Esophagus squamous epithelium (tissue), 5 donors: ENCODE measurements around the gene SLC4A9. TPM values are rescaled to one million over a fixed set of nuclear protein-coding genes. Genes with fewer than 3 reads are reported as not detected.

Source experiments
- DNase-seq: peaks from one replicate; lab custom pipeline; 2025; lab: John Stamatoyannopoulos, UW
- H3K27ac ChIP-seq, 4 donors: fragments of 200-600 bp; sonication (generic); one replicate each; pipeline ENCODE4 v1.5.1; 2016 to 2019; ENCODE audit warnings: mild to moderate bottlenecking in 1 of 4
- H3K27me3 ChIP-seq, 4 donors: fragments of 200-600 bp; sonication (generic); 1 replicate in 3 of 4; 2 replicates in 1 of 4; pipeline versions ENCODE4 v1.5.1 to v1.6.0; 2017 to 2021; ENCODE audit warnings: antibody characterized with exemption in 1 of 4
- H3K36me3 ChIP-seq, 3 donors: fragments of 200-600 bp; sonication (generic); one replicate each; pipeline ENCODE4 v1.5.1; 2016 to 2019
- H3K4me1 ChIP-seq, 3 donors: fragments of 200-600 bp; sonication (generic); one replicate each; pipeline ENCODE4 v1.5.1; 2017 to 2019
- H3K4me3 ChIP-seq, 4 donors: fragments of 200-600 bp; sonication (generic); 1 replicate in 3 of 4; 2 replicates in 1 of 4; pipeline ENCODE4 v1.5.1; 2016 to 2019; ENCODE audit warnings: mild to moderate bottlenecking in 2 of 4, moderate library complexity in 1 of 4
- H3K9me3 ChIP-seq, 3 donors: fragments of 200-600 bp; sonication (generic); one replicate each; pipeline ENCODE4 v1.5.1; 2016 to 2019
- CTCF ChIP-seq, 6 experiments: fragments of 450-650 bp in 4 of 6; fragments of 200-600 bp in 2 of 6; sonication (generic) in 2 of 6; IDR thresholded peaks; one replicate each; pipeline ENCODE4 v1.5.1; 2016 to 2019; ENCODE audit warnings: antibody characterized with exemption in 6 of 6, mild to moderate bottlenecking in 4 of 6, moderate library complexity in 4 of 6
- POLR2A ChIP-seq, 4 donors: fragments of 450-650 bp; IDR thresholded peaks; one replicate each; pipeline ENCODE4 v1.6.1; 2017; ENCODE audit warnings: antibody characterized with exemption in 4 of 4, mild to moderate bottlenecking in 4 of 4, moderate library complexity in 3 of 4
- WGBS, 2 donors: methylation state at CpG; one replicate each; pipeline ENCODE4 v1.1.5; 2018; 5-methylcytosine and 5-hydroxymethylcytosine counted together
- intact Hi-C: fragments of 100-400 bp; cut with DNase I; formaldehyde crosslinking; loops from one replicate; pipeline ENCODE4 v1.15.0; 2022
- total RNA-seq, 4 donors: library from RNA; depleted of rRNA; stranded (reverse); fragments of >200 nt; gene quantifications; one replicate each; pipeline ENCODE4 v1.1.0, GENCODE V29; 2016
- donor health status: DM: yes; HTN: yes; CAD: no.

Gene SLC4A9
- total RNA-seq, 4 donors from 2014 or later = 0.04 to 1.2 TPM; not detected in 2

GRCh38 chr5:140401362-140402257 lies 41.6 kb downstream of the SLC4A9 start, which contains the start of gene ANKHD1:
ANKHD1 (plus strand) TSS chr5:140401833; CDS start chr5:140401968, 135 bp downstream.
- Histone ChIP-seq H3K4me3 (peak within 1 kb of the TSS; percentile 74 to 91 (median 88)), H3K4me1 (peaks cover 16 to 73% (median 40%) of the 10 kb centered on the region in 3 donors), H3K27ac (peak within 1 kb of the TSS; percentile 92 to 98 (median 97)), H3K9me3 (no peaks in the 10 kb centered on the region), H3K36me3 (peaks cover 0 to 13% (median 0%) of the 10 kb centered on the region in 3 donors), H3K27me3 (no peaks in the 10 kb centered on the region)
- intact Hi-C loops = loop anchor here (10.0 kb wide), 1 partner anchor 243 kb away; the partner anchor contains the start of genes IK and NDUFA2
- WGBS, 2 donors = 0% methylated on average over 8 to 29 of the region's 83 CpGs
- peak; percentile 97 for DNase-seq
- TF ChIP-seq CTCF (IDR thresholded peaks at IDR 0.05) = peak in 2 of 6 experiments; percentile 19 to 23
- peak in 3 of 4 donors; percentile 95 to 100 (median 98) for TF ChIP-seq POLR2A (IDR thresholded peaks at IDR 0.05)

DNA sequence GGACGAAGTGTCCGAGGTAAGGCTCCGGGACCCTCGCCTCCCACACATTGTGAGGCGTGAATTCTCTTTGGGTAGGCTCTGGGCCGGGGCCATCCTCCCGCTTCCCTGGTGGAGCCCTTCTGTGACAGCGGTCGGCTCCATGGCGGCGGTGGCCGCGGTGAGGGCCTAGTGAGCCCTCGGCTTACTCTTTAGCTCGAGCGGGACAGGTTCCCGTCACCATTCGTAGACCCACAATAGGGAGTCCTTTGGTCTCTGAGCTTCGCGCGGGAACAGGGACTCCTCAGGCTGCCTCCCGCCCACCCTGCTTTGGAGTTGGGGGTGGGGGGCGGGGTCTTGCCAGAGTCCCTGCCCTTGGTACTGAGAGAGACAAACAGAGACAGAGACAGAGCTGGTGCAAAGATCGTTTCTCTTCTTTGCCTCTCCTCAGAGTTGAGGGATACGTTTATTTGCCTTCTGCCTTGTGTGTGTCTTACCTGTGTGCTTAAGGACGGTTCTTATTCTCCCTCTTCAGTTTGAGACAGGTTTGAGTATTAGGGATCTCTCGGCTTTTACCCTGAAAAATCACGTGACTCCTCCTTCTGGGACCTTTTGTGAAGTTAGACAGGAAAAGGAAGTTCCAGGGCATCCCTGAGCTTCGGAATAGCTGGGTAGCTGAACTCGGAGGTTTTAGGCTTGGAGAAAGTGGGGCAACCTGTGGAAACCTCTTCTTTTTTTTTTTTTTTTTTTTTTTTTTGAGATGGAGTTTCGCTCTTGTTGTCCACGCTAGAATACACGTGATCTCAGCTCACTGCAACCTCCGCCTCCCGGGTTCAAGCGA lies 42.5 kb downstream of the SLC4A9 start:
- WGBS, 2 donors = 8 to 10% methylated on average over 13 of the region's 36 CpGs
- Histone ChIP-seq H3K36me3 (peaks cover 0 to 17% (median 0%) of the 10 kb centered on the region in 3 donors), H3K27ac (peak overlapping the region; percentile 92 to 98 (median 96)), H3K4me3 (peak overlapping the region; percentile 74 to 91 (median 88)), H3K9me3 (no peaks in the 10 kb centered on the region), H3K27me3 (no peaks in the 10 kb centered on the region), H3K4me1 (peaks cover 16 to 80% (median 40%) of the 10 kb centered on the region in 3 donors)
- TF ChIP-seq CTCF (IDR thresholded peaks at IDR 0.05) = no peak
- TF ChIP-seq POLR2A (IDR thresholded peaks at IDR 0.05) = peak in 1 of 4 donors; percentile 10
- intact Hi-C loops = loop anchor here (10.0 kb wide), 1 partner anchor 242 kb away; the partner anchor contains the start of genes IK and NDUFA2
- DNase-seq = peak; percentile 23

GRCh38 chr5:140403613-140404012 lies 43.6 kb downstream of the SLC4A9 start:
- DNase-seq = no peak
- Histone ChIP-seq H3K27ac (peak overlapping the region in 1 of 4 donors; percentile 13), H3K4me3 (peak overlapping the region; percentile 74 to 91 (median 88)), H3K4me1 (peaks cover 16 to 80% (median 41%) of the 10 kb centered on the region in 3 donors), H3K36me3 (peaks cover 0 to 17% (median 0%) of the 10 kb centered on the region in 3 donors), H3K9me3 (no peaks in the 10 kb centered on the region), H3K27me3 (no peaks in the 10 kb centered on the region)
- TF ChIP-seq CTCF (IDR thresholded peaks at IDR 0.05) = no peak
- TF ChIP-seq POLR2A (IDR thresholded peaks at IDR 0.05) = no peak
- intact Hi-C loops = loop anchor here (10.0 kb wide), 1 partner anchor 241 kb away; the partner anchor contains the start of genes IK and NDUFA2
- WGBS, 2 donors = 63% methylated on average over 5 of the region's 5 CpGs

GRCh38 chr5:140408750-140409241 lies 48.8 kb downstream of the SLC4A9 start:
- intact Hi-C loops = loop anchor here (10.0 kb wide), 1 partner anchor 236 kb away; the partner anchor contains the start of genes IK and NDUFA2
- TF ChIP-seq POLR2A (IDR thresholded peaks at IDR 0.05) (no peak), CTCF (IDR thresholded peaks at IDR 0.05) (no peak)
- Histone ChIP-seq H3K4me1 (peaks cover 8 to 71% (median 29%) of the 10 kb centered on the region in 3 donors), H3K27ac (peak overlapping the region in 2 of 4 donors; percentile 28 to 39), H3K4me3 (no peak overlapping the region), H3K36me3 (peaks cover 0 to 26% (median 0%) of the 10 kb centered on the region in 3 donors), H3K27me3 (no peaks in the 10 kb centered on the region), H3K9me3 (no peaks in the 10 kb centered on the region)
- 41 to 42% methylated on average over 3 to 4 of the region's 4 CpGs for WGBS, 2 donors
- no peak for DNase-seq
